Hematopoietic multipotent progenitor cell treated with erythropoietin and hydrocortisone succinate and interleukin-3 and kit ligand, for 8 days (in vitro differentiated cells): ENCODE data around the gene HCCS.

Source experiments
- DNase-seq: peaks from one replicate; pipeline ENCODE4 v3.0.0-alpha.2; 2015

The HCCS gene

GRCh38 chrX:11124112-11124511, 13.0 kb downstream of the HCCS start:
- DNase-seq = no peak

GRCh38 chrX:11125060-11125459, 13.9 kb downstream of the HCCS start:
- no peak for DNase-seq

DNA sequence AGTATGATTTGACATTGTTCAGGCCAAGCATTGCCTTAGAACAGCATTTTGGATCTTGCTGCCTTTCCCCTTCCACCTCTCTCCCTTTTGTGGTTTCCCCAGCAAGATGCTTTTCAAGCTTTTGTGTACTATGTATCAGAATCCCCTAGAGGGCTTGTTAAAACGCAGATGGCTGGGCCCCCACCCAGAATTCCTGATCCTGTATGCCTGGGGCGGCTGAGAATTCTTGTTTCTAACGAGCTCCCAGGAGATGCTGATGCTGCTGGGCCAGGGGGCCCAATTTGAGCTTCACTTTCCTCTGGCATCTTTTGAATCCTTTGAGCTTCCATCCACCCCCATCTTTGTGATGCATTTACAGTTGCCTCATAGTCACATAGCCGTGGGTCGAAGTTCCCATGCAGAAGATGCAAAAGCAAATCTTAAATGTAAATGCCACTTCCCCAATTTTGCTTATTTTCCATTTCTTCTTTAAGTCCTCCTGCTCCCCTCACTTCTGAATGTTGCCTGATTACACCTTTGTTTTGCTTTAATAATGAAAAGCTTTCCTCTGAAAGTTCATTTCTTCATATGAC, 18.5 kb downstream of the HCCS start:
- no peak for DNase-seq

DNA sequence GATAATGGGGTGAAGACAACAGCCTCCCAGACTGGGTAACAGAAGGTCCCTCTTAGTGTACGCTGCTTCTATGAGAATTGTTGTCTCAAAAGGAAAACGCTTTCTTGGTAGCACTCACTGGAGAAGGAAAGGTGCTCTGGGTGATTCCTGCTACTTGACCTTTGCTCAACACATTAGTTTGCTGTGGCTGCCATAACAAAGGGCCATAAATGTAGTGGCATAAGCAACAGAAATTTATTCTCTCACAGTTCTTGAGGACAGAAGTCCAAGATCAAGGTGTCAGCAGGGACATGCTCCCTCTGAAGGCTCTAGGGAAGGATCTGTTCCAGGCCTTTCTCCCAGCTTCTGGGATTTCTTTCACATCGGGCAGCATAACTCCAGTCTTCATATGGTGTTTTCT, 19.0 kb downstream of the HCCS start:
- no peak for DNase-seq

GRCh38 chrX:11131146-11131545, 20.0 kb downstream of the HCCS start:
- no peak for DNase-seq

DNA sequence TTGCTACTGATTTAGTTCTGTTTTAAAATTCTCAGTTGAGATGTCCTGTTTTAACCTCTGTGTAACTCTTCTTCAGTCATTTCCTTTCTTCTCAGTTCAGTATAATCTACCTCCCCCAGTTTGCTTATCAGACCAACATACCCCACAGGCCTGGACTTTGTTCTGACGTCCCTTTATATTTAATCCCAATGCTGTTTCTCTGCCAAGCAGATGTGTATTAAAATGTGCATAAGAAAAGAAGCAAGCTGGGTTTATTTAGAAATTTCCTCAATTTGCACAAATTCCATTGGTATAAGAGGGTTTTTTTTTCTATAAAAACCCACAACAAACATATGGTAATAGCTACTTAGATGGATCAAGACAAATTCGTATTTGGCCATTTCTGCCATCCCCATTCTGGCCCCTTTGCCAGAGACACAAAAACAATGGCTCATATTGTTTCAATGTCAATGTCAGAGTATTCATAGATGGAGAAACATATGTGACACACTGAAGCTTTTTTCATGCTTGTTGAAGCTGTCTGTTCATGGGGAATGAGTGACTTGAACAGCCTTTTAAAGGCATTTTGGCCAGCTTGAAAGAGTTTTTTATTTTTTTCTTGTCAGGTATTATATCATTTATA, 24.5 kb downstream of the HCCS start:
- DNase-seq = peak; percentile 66

DNA sequence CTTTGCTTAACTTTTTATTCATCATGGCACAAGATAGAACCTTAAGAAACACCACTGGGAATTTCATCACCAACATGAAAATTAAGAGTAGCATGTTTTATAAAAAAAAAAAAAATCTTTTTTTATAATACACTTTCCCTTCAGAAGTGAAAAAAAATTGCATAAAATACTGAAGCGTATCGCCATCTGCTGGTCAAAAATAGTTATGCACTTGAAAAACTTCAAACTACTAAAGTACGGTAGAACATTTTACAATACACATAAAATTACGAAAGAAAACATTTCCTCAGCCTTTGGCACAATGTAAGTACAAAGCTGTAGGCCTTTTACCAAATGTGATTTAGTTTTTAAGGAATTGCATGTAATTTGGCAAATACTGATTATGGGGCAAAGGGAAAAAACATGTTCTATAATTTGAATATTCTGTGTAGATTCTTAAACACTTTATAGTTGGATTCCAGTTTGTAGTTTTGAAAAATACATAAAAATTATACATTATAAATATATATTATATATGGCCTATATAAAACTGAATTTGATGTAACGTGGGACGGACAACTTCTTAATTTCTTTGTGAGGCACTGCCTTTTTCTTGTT, 26.5 kb downstream of the HCCS start:
- peak; percentile 48 for DNase-seq

GRCh38 chrX:11138498-11139390, 27.6 kb downstream of the HCCS start:
- no peak for DNase-seq

DNA sequence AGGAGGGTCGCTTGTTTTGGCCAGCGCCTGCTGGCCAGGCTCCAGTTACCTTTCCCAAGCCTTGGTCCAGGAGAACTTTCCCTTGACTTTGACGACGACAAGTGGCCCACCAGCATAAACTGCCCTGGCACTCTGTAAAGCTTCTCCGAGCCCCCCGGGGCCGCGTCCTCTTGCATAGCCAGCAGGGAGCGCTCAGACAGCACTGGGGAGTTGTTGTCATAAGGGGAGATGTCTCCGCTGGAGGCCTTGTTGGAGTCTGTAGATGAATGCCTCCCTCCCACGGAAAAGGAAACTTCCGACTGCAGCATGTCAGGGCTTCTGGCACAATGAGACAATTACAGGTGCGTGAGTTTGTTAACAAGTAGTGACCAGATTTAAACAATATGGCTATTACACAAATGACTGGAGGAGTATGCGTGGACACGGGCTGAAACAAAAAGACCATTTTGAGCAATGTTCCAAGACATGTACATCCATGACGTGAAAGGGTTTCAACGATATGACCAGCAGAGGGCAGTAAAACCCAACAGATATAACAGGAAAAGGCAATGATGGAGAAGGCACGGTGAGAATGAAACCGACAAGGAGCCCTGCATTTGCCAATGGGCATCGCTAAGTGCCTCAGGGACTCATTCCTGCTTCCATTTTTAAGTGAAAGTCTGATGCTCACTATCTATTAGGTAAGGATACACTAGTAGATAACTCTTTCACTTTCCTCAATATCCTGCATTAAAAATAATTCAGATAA, 33.0 kb downstream of the HCCS start:
- peak; percentile 87 for DNase-seq

DNA sequence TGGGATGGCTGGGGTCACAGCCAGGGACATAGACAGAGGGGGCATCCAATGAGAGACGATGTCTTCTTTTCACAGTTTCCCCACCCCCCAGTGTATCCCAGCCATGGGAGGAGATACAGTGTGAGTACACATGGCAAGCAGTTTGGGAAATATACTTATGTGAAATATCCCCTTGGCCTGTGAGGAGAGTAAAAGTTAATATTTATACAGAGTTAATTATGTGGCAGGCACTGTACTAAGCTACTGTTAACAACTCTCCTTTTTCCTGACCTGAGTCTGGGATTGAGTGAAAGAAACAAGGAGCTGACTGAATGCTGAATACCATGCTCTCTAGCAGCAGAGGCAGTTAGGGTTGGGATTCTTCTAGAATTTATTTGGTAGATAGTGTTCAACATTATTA, 35.3 kb downstream of the HCCS start:
- no peak for DNase-seq

DNA sequence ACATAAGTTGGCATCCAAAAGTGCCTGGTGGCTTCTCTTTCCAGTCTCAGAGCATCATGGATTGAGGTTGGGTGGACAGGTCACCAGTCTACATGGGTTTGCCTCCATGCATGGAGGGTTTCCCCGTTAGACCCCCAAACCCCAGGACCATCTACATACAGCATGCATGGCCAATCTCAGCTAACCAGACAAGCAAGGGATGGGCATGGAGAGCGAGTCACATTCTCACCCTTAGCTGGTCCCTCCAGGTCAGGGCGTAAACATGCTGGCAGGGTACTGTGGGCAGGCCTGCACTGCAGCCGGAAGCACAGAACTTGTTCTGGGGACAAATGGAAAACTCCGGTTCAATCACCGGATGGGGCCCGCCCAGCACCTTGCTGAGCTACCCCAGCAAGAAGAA, 37.3 kb downstream of the HCCS start:
- no peak for DNase-seq

DNA sequence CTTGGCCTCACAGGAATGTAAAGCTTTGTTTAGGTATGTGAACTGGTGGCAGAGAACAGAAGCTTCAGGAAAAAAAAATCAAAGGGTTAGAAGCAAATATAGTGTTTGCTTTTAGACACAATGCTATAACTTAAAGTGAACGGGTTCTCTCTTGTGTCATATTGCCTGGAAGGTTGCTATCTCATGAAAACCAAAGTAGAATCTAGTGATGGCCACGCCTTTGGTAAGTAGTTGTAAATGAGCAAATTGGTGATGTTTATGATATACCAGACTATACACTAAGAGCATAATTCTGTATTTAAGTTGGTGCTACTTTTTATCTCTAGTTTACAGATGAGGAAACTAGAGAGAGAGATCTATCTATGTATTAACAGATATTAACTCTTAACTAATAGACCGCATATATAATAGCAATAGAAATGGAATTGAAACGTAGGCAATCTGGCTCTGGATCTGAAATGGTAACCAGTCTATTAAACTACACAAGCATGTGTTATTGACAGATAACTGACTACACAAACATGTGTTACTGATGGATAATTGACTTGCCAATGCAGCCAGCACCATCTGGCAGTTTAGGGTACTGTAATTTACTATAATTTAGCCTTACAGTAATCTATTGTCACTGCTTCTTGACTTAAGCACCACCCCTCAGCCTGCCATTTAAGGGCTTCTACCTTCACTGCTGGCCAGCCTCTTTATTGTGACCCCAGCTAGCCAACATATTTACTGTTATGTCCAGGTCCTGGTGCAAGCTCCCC, 40.8 kb downstream of the HCCS start:
- DNase-seq = peak; percentile 70

DNA sequence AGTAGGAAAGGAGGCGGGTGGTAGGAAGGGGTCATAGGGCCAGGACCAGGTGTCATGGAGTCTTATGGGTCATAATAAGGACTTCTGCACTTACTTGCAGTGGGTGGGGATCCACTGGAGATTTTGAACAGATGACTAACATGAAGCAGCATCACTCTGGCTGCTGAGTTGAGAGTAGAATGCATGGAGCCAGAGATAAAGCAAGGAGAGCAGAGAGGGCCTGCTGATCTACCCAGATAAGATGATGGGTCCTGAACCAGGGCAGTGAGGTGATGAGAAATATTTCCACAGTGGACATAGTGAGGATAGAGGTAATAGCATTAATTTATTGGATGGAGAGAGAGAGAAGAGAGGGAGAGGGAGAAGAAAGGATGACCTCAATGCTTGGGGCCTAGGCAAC, 48.0 kb downstream of the HCCS start:
- no peak for DNase-seq

DNA sequence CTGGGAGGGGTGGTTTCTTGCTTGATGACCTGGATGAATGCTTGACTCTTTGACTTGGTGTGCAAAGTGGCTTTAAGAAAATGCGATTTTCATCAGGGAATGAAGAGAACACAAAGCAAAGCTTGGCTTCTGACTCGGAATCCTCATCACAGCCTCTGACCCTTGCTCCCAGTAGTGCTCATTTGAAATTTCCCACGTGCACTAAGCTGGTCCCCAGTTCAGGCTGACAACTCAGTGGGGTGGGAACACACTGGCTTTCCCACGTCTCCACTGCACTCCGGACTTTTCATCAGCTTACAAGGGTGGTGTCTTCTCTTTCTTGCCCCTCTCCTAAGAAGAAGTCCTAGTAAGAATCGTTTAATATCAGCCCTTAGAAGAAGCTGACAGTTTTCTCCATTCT, 53.3 kb downstream of the HCCS start:
- no peak for DNase-seq

DNA sequence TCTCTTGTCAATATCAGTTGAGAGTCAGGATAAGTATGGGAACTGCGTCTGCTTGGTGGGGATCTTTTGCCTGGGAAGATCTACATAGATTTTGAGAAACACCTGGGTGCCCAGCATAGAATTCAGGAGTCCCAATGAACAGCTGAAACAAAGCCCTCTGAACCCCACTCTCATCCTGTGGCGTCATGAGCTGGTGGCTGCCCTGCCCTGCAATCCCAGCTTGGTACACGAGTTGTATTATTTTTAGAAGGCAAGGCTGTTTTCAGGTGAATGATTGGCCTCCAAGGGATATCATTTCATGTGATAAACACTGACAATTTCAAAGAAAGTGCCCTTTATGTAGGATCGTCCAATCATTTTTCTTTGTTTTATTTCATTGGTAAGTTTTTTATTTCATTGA, 60.8 kb downstream of the HCCS start:
- DNase-seq = no peak

- DNase-seq = no peak
Observed at GRCh38 chrX:11172415-11172814, 61.3 kb downstream of the HCCS start.
